ENCODE results near the gene NANOS3.
A peak's percentile ranks its signal among the peaks of the same experiment; 100 is the strongest.
"Not testable (repeated sequence)": the region's sequence is repeated elsewhere in the genome, so short reads cannot be mapped to it uniquely, and the experiment has no call there.

Gene NANOS3

GRCh38 chr19:13842291-13843103, 34.4 kb upstream of the NANOS3 start:
- FAIRE-seq (peak; percentile 15), DNase-seq (ENCODE audit: extremely low spot score, insufficient read length, low read depth) (no peak)

- FAIRE-seq, result no peak
- DNase-seq (ENCODE audit: extremely low spot score, insufficient read length, low read depth), result no peak
Measured at GRCh38 chr19:13843104-13843921, 33.6 kb upstream of the NANOS3 start.

- no peak for FAIRE-seq
Measured at GRCh38 chr19:13844130-13844631, 32.8 kb upstream of the NANOS3 start.

GRCh38 chr19:13846557-13847406, 30.2 kb upstream of the NANOS3 start:
- DNase-seq (ENCODE audit: extremely low spot score, insufficient read length, low read depth) (peak; percentile 82), FAIRE-seq (peak; percentile 91)

More at GRCh38 chr19:13844130-13844631, 32.8 kb upstream of the NANOS3 start:
- DNase-seq (ENCODE audit: extremely low spot score, insufficient read length, low read depth), result no peak

GRCh38 chr19:13847407-13848339, 29.3 kb upstream of the NANOS3 start:
- DNase-seq (ENCODE audit: extremely low spot score, insufficient read length, low read depth), result no peak
- no peak for FAIRE-seq

- FAIRE-seq, result no peak
- no peak for DNase-seq (ENCODE audit: extremely low spot score, insufficient read length, low read depth)
Measured at GRCh38 chr19:13848340-13848677, 28.6 kb upstream of the NANOS3 start.

GRCh38 chr19:13848798-13849676, 27.9 kb upstream of the NANOS3 start:
- no peak for FAIRE-seq
- no peak for DNase-seq (ENCODE audit: extremely low spot score, insufficient read length, low read depth)

- DNase-seq (ENCODE audit: extremely low spot score, insufficient read length, low read depth), result no peak
- no peak for FAIRE-seq
Measured at GRCh38 chr19:13849991-13850909, 26.7 kb upstream of the NANOS3 start.

- no peak for FAIRE-seq
- no peak for DNase-seq (ENCODE audit: extremely low spot score, insufficient read length, low read depth)
Measured at GRCh38 chr19:13850910-13851733, 25.8 kb upstream of the NANOS3 start.

GRCh38 chr19:13851734-13852114, 25.2 kb upstream of the NANOS3 start:
- not testable (repeated sequence) for FAIRE-seq; DNase-seq (ENCODE audit: extremely low spot score, insufficient read length, low read depth)

GRCh38 chr19:13852171-13852707, 24.7 kb upstream of the NANOS3 start:
- DNase-seq (ENCODE audit: extremely low spot score, insufficient read length, low read depth); FAIRE-seq: not testable (repeated sequence)

- DNase-seq (ENCODE audit: extremely low spot score, insufficient read length, low read depth) (no peak), FAIRE-seq (no peak)
Measured at GRCh38 chr19:13856497-13856896, 20.4 kb upstream of the NANOS3 start.

GRCh38 chr19:13859361-13859880, 17.5 kb upstream of the NANOS3 start:
- DNase-seq (ENCODE audit: extremely low spot score, insufficient read length, low read depth), result no peak
- FAIRE-seq, result no peak

GRCh38 chr19:13860679-13861391, 16.1 kb upstream of the NANOS3 start:
- FAIRE-seq, result no peak
- no peak for DNase-seq (ENCODE audit: extremely low spot score, insufficient read length, low read depth)

- no peak for DNase-seq (ENCODE audit: extremely low spot score, insufficient read length, low read depth)
- FAIRE-seq, result no peak
Measured at GRCh38 chr19:13861392-13861713, 15.6 kb upstream of the NANOS3 start.
